GM12873 (cell line): ENCODE measurements around the gene GADD45A.

Experiments used
- CTCF ChIP-seq: IDR thresholded peaks from 2 replicates; pipeline ENCODE4 v1.5.1; 2012; ENCODE audit warnings: low read depth, mild to moderate bottlenecking, moderate library complexity, low read length, control low read depth; ENCODE audit not compliant: insufficient read depth; ENCODE audit errors: missing control alignments

The GADD45A gene

GRCh38 chr1:67673468-67674201 is 11.4 kb upstream of the GADD45A start:
- no peak for TF ChIP-seq CTCF

- no peak for TF ChIP-seq CTCF
Observed at GRCh38 chr1:67674260-67675011, 10.6 kb upstream of the GADD45A start.

GRCh38 chr1:67675800-67676199 is 9.2 kb upstream of the GADD45A start:
- no peak for TF ChIP-seq CTCF

GRCh38 chr1:67676287-67676686 is 8.7 kb upstream of the GADD45A start:
- TF ChIP-seq CTCF, result no peak

- TF ChIP-seq CTCF, result no peak
Observed at GRCh38 chr1:67676946-67677345, 8.1 kb upstream of the GADD45A start.

- TF ChIP-seq CTCF, result no peak
Observed at GRCh38 chr1:67677408-67677807, 7.6 kb upstream of the GADD45A start.

GRCh38 chr1:67677930-67678329 is 7.1 kb upstream of the GADD45A start:
- no peak for TF ChIP-seq CTCF
